Hepatocyte (in vitro differentiated cells): ENCODE data around the gene LRMDA. TPM values are rescaled to one million over a fixed set of nuclear protein-coding genes. Genes with fewer than 3 reads are reported as not detected.

Experiments
- DNase-seq: peaks from one replicate; pipeline ENCODE4 v3.0.0-alpha.2; 2016; ENCODE audit warnings: low spot score
- H2AFZ ChIP-seq: fragments of 200-600 bp; sonication (generic); 2 replicates; pipeline ENCODE4 v1.6.0; 2016; ENCODE audit warnings: antibody characterized with exemption, mild to moderate bottlenecking
- H3K27ac ChIP-seq: fragments of 200-600 bp; sonication (generic); 2 replicates; pipeline ENCODE4 v1.5.1; 2016; ENCODE audit warnings: mild to moderate bottlenecking
- H3K27me3 ChIP-seq: fragments of 200-600 bp; sonication (generic); 2 replicates; pipeline ENCODE4 v1.6.1; 2016
- H3K36me3 ChIP-seq: fragments of 200-600 bp; sonication (generic); replicated peaks from 2 replicates; pipeline ENCODE4 v1.5.1; 2016; ENCODE audit warnings: low read depth; ENCODE audit not compliant: insufficient read depth
- H3K4me1 ChIP-seq: fragments of 200-600 bp; sonication (generic); 2 replicates; pipeline ENCODE4 v1.5.1; 2016; ENCODE audit warnings: mild to moderate bottlenecking, moderate library complexity; ENCODE audit not compliant: insufficient read depth
- H3K4me2 ChIP-seq: fragments of 200-600 bp; sonication (generic); 2 replicates; pipeline ENCODE4 v1.6.0; 2016
- H3K4me3 ChIP-seq: fragments of 200-600 bp; sonication (generic); 2 replicates; pipeline ENCODE4 v1.5.1; 2016; ENCODE audit warnings: mild to moderate bottlenecking
- H3K79me2 ChIP-seq: fragments of 200-600 bp; sonication (generic); 2 replicates; pipeline ENCODE4 v1.6.0; 2017; ENCODE audit warnings: mild to moderate bottlenecking
- H3K9me2 ChIP-seq: fragments of 200-600 bp; sonication (generic); replicated peaks from 2 replicates; pipeline ENCODE4 v1.6.0; 2017; ENCODE audit warnings: mild to moderate bottlenecking; ENCODE audit not compliant: insufficient read depth
- H3K9me3 ChIP-seq: fragments of 200-600 bp; sonication (generic); 2 replicates; pipeline ENCODE4 v1.5.1; 2016; ENCODE audit warnings: low read depth, mild to moderate bottlenecking
- H4K20me1 ChIP-seq: fragments of 200-600 bp; sonication (generic); 2 replicates; pipeline ENCODE4 v1.6.0; 2016; ENCODE audit warnings: mild to moderate bottlenecking; ENCODE audit not compliant: insufficient read depth, poor library complexity, severe bottlenecking
- CTCF ChIP-seq: fragments of 200-600 bp; sonication (generic); IDR thresholded peaks from 2 replicates; pipeline ENCODE4 v1.5.1; 2016; ENCODE audit warnings: antibody characterized with exemption, mild to moderate bottlenecking; ENCODE audit not compliant: poor library complexity
- EZH2 ChIP-seq: fragments of 200-600 bp; sonication (generic); IDR thresholded peaks from 2 replicates; pipeline ENCODE4 v1.6.1; 2016; ENCODE audit warnings: antibody characterized with exemption, mild to moderate bottlenecking, borderline replicate concordance
- EZH2phosphoT487 ChIP-seq: fragments of 200-600 bp; sonication (generic); IDR thresholded peaks from one replicate; pipeline ENCODE4 v1.6.1; 2018; ENCODE audit warnings: antibody characterized with exemption, mild to moderate bottlenecking, low read depth, moderate library complexity; ENCODE audit not compliant: unreplicated experiment, severe bottlenecking
- WGBS: methylation state at CpG from one replicate; pipeline ENCODE4 v1.1.6; 2016; ENCODE audit warnings: low lambda C conversion rate; ENCODE audit errors: missing lambda C conversion rate; 5-methylcytosine and 5-hydroxymethylcytosine counted together
- polyA plus RNA-seq: library from polyadenylated mRNA; unstranded; fragments of >200 nt; fragmentation: Nextera tagmentation; extraction: Ambion mirVana; gene quantifications from 2 replicates; pipeline ENCODE4 v1.2.1, GENCODE V29; 2016
- total RNA-seq: library from RNA; depleted of rRNA; stranded (reverse); fragments of >200 nt; gene quantifications from 2 replicates; pipeline ENCODE4 v1.2.3, GENCODE V29; 2014

Gene LRMDA
- total and polyA plus RNA-seq, 2 experiments from 2014 or later, result 5.6 to 15.7 TPM

GRCh38 chr10:76033457-76034196, 602.2 kb downstream of the LRMDA start:
- no peaks in the 10 kb centered on the region for H4K20me1 ChIP-seq
- no peak overlapping the region for H2AFZ ChIP-seq
- no peaks in the 10 kb centered on the region for H3K79me2 ChIP-seq
- 45% methylated on average over 15 of the region's 15 CpGs for WGBS
- no peak overlapping the region for H3K27ac ChIP-seq
- H3K4me3 ChIP-seq, result no peak overlapping the region
- no peaks in the 10 kb centered on the region for H3K9me2 ChIP-seq
- H3K9me3 ChIP-seq, result no peaks in the 10 kb centered on the region
- no peaks in the 10 kb centered on the region for H3K36me3 ChIP-seq
- DNase-seq, result peak; percentile 48
- H3K4me1 ChIP-seq, result peaks cover 27% of the 10 kb centered on the region
- no peaks in the 10 kb centered on the region for H3K27me3 ChIP-seq
- peak overlapping the region; percentile 24 for H3K4me2 ChIP-seq
- TF ChIP-seq CTCF (peak; percentile 21), EZH2 (no peak), EZH2phosphoT487 (no peak)

- TF ChIP-seq CTCF (no peak), EZH2 (no peak)
- Histone ChIP-seq H3K9me2 (no peaks in the 10 kb centered on the region), H3K27ac (no peak overlapping the region), H3K9me3 (peaks cover 5% of the 10 kb centered on the region), H3K27me3 (no peaks in the 10 kb centered on the region), H3K4me1 (peaks cover 27% of the 10 kb centered on the region), H4K20me1 (no peaks in the 10 kb centered on the region), H3K4me2 (peak overlapping the region; percentile 46), H3K36me3 (no peaks in the 10 kb centered on the region), H2AFZ (no peak overlapping the region), H3K79me2 (no peaks in the 10 kb centered on the region), H3K4me3 (no peak overlapping the region)
- DNase-seq, result no peak
- 61% methylated on average over 23 of the region's 23 CpGs for WGBS
Measured at GRCh38 chr10:76034353-76035205, 603.2 kb downstream of the LRMDA start.

GRCh38 chr10:76035206-76036110, 604.0 kb downstream of the LRMDA start:
- no peak for TF ChIP-seq EZH2phosphoT487
- no peak for TF ChIP-seq EZH2
- no peak for TF ChIP-seq CTCF
- H3K4me3 ChIP-seq, result no peak overlapping the region
- DNase-seq, result no peak
- peaks cover 27% of the 10 kb centered on the region for H3K4me1 ChIP-seq
- 64% methylated on average over 20 of the region's 20 CpGs for WGBS
- no peaks in the 10 kb centered on the region for H3K9me2 ChIP-seq
- peaks cover 5% of the 10 kb centered on the region for H3K9me3 ChIP-seq
- H3K27ac ChIP-seq, result no peak overlapping the region
- H3K4me2 ChIP-seq, result peak overlapping the region; percentile 46
- H2AFZ ChIP-seq, result no peak overlapping the region
- no peaks in the 10 kb centered on the region for H4K20me1 ChIP-seq
- H3K27me3 ChIP-seq, result no peaks in the 10 kb centered on the region
- no peaks in the 10 kb centered on the region for H3K36me3 ChIP-seq
- H3K79me2 ChIP-seq, result no peaks in the 10 kb centered on the region
